PC-9 (cell line): ENCODE data around the gene IFT122.

Experiments
- EZH2 ChIP-seq: fragments of 200-600 bp; sonication (generic); IDR thresholded peaks from 2 replicates; pipeline ENCODE4 v1.8.0; 2017; ENCODE audit warnings: antibody characterized with exemption, low read depth
- TF ChIP-seq, protein P1 (sequence below): fragments of 200-600 bp; sonication (generic); conservative IDR thresholded peaks from 2 replicates; pipeline ENCODE4 v1.6.1; 2017; ENCODE audit warnings: mixed run types, antibody characterized with exemption, mild to moderate bottlenecking, moderate library complexity

DNA sequence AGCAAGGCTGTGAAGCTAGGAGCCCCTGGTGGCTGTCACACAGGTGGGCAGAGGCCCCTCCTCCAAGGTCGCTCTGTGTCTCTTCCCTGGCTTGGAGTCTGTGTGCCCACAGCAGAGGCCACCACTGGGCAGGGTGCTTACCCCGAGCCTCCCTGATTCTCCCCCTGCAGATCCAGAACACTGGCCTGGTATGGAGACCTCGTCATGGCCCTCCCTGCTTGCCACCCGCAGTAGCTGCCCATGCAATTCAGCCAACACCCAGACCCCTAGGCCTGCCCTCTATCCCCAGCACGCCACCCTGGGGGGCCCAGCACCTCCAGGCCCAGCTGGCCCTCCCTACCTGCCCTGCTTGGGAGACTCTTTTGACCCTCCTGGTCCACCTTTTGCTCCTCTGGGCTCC lies 82.9 kb downstream of the IFT122 start:
- TF ChIP-seq, protein P1, sequence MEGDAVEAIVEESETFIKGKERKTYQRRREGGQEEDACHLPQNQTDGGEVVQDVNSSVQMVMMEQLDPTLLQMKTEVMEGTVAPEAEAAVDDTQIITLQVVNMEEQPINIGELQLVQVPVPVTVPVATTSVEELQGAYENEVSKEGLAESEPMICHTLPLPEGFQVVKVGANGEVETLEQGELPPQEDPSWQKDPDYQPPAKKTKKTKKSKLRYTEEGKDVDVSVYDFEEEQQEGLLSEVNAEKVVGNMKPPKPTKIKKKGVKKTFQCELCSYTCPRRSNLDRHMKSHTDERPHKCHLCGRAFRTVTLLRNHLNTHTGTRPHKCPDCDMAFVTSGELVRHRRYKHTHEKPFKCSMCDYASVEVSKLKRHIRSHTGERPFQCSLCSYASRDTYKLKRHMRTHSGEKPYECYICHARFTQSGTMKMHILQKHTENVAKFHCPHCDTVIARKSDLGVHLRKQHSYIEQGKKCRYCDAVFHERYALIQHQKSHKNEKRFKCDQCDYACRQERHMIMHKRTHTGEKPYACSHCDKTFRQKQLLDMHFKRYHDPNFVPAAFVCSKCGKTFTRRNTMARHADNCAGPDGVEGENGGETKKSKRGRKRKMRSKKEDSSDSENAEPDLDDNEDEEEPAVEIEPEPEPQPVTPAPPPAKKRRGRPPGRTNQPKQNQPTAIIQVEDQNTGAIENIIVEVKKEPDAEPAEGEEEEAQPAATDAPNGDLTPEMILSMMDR: no peak
- no peak for TF ChIP-seq EZH2
